Measurements from ENCODE around the gene SYT4. TPM values are rescaled to one million over a fixed set of nuclear protein-coding genes. Genes with fewer than 3 reads are reported as not detected.

SYT4 gene
- total RNA-seq, 2 donors from 2014 or later = not detected

DNA sequence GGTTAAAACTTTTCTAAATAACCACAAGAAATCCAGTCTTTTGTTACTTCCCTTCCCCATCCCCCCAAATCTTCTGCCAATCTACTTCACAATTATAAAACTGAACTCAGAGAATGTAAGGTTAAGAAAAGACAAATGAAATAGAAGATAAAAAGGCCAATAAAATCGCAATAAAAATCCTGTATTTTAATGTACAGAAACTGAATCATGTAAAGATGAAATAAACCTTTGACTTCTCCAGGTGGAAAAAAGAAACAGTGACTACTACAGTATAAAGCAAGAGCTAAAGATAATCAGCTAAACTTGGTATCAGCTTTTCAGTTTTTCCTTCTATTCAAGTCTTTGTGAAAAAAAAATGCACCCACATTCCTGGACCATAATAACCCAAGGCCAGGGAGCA is 1.7 kb downstream of the SYT4 start:
- Histone ChIP-seq H3K9me3 (no peaks in the 10 kb centered on the region), H3K4me1 (ENCODE audit: control insufficient read depth in 1 of 2, low read depth in 2 of 2) (no peaks in the 10 kb centered on the region), H3K36me3 (no peaks in the 10 kb centered on the region), H3K27ac (no peak overlapping the region), H3K27me3 (replicated peaks; ENCODE audit: insufficient read depth) (no peaks in the 10 kb centered on the region), H3K4me3 (no peak overlapping the region)
- DNase-seq (ENCODE audit: low spot score) (no peak), ATAC-seq (ENCODE audit: insufficient number of reproducible peaks, low FRiP score, low read depth) (no peak)
- no peak for TF ChIP-seq CTCF (IDR thresholded peaks at IDR 0.05)

- TF ChIP-seq CTCF (IDR thresholded peaks at IDR 0.05) = no peak
- DNase-seq (ENCODE audit: low spot score) (no peak), ATAC-seq (ENCODE audit: insufficient number of reproducible peaks, low FRiP score, low read depth) (no peak)
- Histone ChIP-seq H3K4me3 (no peak overlapping the region), H3K27ac (no peak overlapping the region), H3K27me3 (replicated peaks; ENCODE audit: insufficient read depth) (no peaks in the 10 kb centered on the region), H3K36me3 (no peaks in the 10 kb centered on the region), H3K4me1 (ENCODE audit: control insufficient read depth in 1 of 2, low read depth in 2 of 2) (no peaks in the 10 kb centered on the region), H3K9me3 (no peaks in the 10 kb centered on the region)
Observed at GRCh38 chr18:43274526-43274925, 2.8 kb downstream of the SYT4 start.

GRCh38 chr18:43271593-43272432 is 5.5 kb downstream of the SYT4 start:
- DNase-seq (ENCODE audit: low spot score) (no peak), ATAC-seq (ENCODE audit: insufficient number of reproducible peaks, low FRiP score, low read depth) (no peak)
- no peaks in the 10 kb centered on the region for H3K4me1 ChIP-seq (ENCODE audit: control insufficient read depth in 1 of 2, low read depth in 2 of 2)
- TF ChIP-seq CTCF (IDR thresholded peaks at IDR 0.05) = peak; percentile 56
- no peak overlapping the region for H3K27ac ChIP-seq
- H3K4me3 ChIP-seq = no peak overlapping the region
- no peaks in the 10 kb centered on the region for H3K9me3 ChIP-seq
- H3K27me3 ChIP-seq (replicated peaks; ENCODE audit: insufficient read depth) = no peaks in the 10 kb centered on the region
- H3K36me3 ChIP-seq = no peaks in the 10 kb centered on the region

- ATAC-seq (ENCODE audit: insufficient number of reproducible peaks, low FRiP score, low read depth) = no peak
- Histone ChIP-seq H3K4me3 (no peak overlapping the region), H3K27me3 (replicated peaks; ENCODE audit: insufficient read depth) (no peaks in the 10 kb centered on the region), H3K27ac (no peak overlapping the region), H3K36me3 (no peaks in the 10 kb centered on the region), H3K9me3 (no peaks in the 10 kb centered on the region), H3K4me1 (ENCODE audit: control insufficient read depth in 1 of 2, low read depth in 2 of 2) (no peaks in the 10 kb centered on the region)
- no peak for TF ChIP-seq CTCF (IDR thresholded peaks at IDR 0.05)
- no peak for DNase-seq (ENCODE audit: low spot score)
Observed at GRCh38 chr18:43267818-43268217, 9.5 kb downstream of the SYT4 start.

GRCh38 chr18:43265465-43265864 is 11.8 kb downstream of the SYT4 start:
- ATAC-seq (ENCODE audit: insufficient number of reproducible peaks, low FRiP score, low read depth) = no peak
- Histone ChIP-seq H3K36me3 (no peaks in the 10 kb centered on the region), H3K4me3 (no peak overlapping the region), H3K27ac (no peak overlapping the region), H3K4me1 (ENCODE audit: control insufficient read depth in 1 of 2, low read depth in 2 of 2) (no peaks in the 10 kb centered on the region), H3K27me3 (replicated peaks; ENCODE audit: insufficient read depth) (no peaks in the 10 kb centered on the region), H3K9me3 (no peaks in the 10 kb centered on the region)
- no peak for TF ChIP-seq CTCF (IDR thresholded peaks at IDR 0.05)
- no peak for DNase-seq (ENCODE audit: low spot score)

All from thoracic aorta (tissue), 2 donors.